Smooth muscle cell (in vitro differentiated cells): ENCODE results near the gene ANO7. TPM values are rescaled to one million over a fixed set of nuclear protein-coding genes. Genes with fewer than 3 reads are reported as not detected.

Source experiments
- DNase-seq: peaks from one replicate; lab custom pipeline; 2025; ENCODE audit not compliant: unreplicated experiment; lab: John Stamatoyannopoulos, UW
- H2AFZ ChIP-seq: fragments of 200-600 bp; sonication (generic); 2 replicates; pipeline ENCODE4 v1.6.0; 2016; ENCODE audit warnings: antibody characterized with exemption, low read depth, mild to moderate bottlenecking
- H3F3A ChIP-seq: fragments of 200-600 bp; sonication (generic); 2 replicates; pipeline ENCODE4 v1.6.0; 2017; ENCODE audit warnings: antibody characterized with exemption, low read depth
- H3K27ac ChIP-seq: fragments of 200-600 bp; sonication (generic); 2 replicates; pipeline ENCODE4 v1.5.1; 2016; ENCODE audit warnings: low read depth, mild to moderate bottlenecking
- H3K27me3 ChIP-seq: fragments of 200-600 bp; sonication (generic); 2 replicates; pipeline ENCODE4 v1.6.1; 2016; ENCODE audit warnings: low read depth, mild to moderate bottlenecking
- H3K36me3 ChIP-seq: fragments of 200-600 bp; sonication (generic); 2 replicates; pipeline ENCODE4 v1.5.1; 2016; ENCODE audit warnings: low read depth
- H3K4me1 ChIP-seq: fragments of 200-600 bp; sonication (generic); 2 replicates; pipeline ENCODE4 v1.5.1; 2016; ENCODE audit warnings: low read depth
- H3K4me2 ChIP-seq: fragments of 200-600 bp; sonication (generic); 2 replicates; pipeline ENCODE4 v1.6.0; 2016; ENCODE audit warnings: mild to moderate bottlenecking
- H3K4me3 ChIP-seq: fragments of 200-600 bp; sonication (generic); 2 replicates; pipeline ENCODE4 v1.5.1; 2016; ENCODE audit warnings: mild to moderate bottlenecking
- H3K79me2 ChIP-seq: fragments of 200-600 bp; sonication (generic); 2 replicates; pipeline ENCODE4 v1.6.0; 2016; ENCODE audit warnings: low read depth, mild to moderate bottlenecking
- H3K9ac ChIP-seq: fragments of 200-600 bp; sonication (generic); 2 replicates; pipeline ENCODE4 v1.6.0; 2016; ENCODE audit warnings: low read depth
- H3K9me3 ChIP-seq: fragments of 200-600 bp; sonication (generic); replicated peaks from 2 replicates; pipeline ENCODE4 v1.5.1; 2016; ENCODE audit warnings: low read depth
- H4K20me1 ChIP-seq: fragments of 200-600 bp; sonication (generic); 2 replicates; pipeline ENCODE4 v1.6.0; 2016; ENCODE audit warnings: low read depth
- WGBS: methylation state at CpG from one replicate; pipeline ENCODE4 v1.1.7; 2016; ENCODE audit warnings: low lambda C conversion rate; 5-methylcytosine and 5-hydroxymethylcytosine counted together
- polyA plus RNA-seq: library from polyadenylated mRNA; unstranded; fragments of >200 nt; fragmentation: Nextera tagmentation; extraction: Ambion mirVana; gene quantifications from 2 replicates; pipeline ENCODE4 v1.2.1, GENCODE V29; 2016
- total RNA-seq: library from RNA; depleted of rRNA; stranded (reverse); fragments of >200 nt; gene quantifications from 2 replicates; pipeline ENCODE4 v1.2.3, GENCODE V29; 2014
- TF ChIP-seq, protein P1 (sequence below): fragments of 200-600 bp; sonication (generic); IDR thresholded peaks from 2 replicates; pipeline ENCODE4 v1.5.1; 2017; ENCODE audit warnings: borderline replicate concordance, mild to moderate bottlenecking, antibody characterized with exemption; ENCODE audit not compliant: insufficient read depth, poor library complexity, severe bottlenecking

ANO7 gene
- total and polyA plus RNA-seq, 2 experiments from 2014 or later: 1.3 to 1.4 TPM

DNA sequence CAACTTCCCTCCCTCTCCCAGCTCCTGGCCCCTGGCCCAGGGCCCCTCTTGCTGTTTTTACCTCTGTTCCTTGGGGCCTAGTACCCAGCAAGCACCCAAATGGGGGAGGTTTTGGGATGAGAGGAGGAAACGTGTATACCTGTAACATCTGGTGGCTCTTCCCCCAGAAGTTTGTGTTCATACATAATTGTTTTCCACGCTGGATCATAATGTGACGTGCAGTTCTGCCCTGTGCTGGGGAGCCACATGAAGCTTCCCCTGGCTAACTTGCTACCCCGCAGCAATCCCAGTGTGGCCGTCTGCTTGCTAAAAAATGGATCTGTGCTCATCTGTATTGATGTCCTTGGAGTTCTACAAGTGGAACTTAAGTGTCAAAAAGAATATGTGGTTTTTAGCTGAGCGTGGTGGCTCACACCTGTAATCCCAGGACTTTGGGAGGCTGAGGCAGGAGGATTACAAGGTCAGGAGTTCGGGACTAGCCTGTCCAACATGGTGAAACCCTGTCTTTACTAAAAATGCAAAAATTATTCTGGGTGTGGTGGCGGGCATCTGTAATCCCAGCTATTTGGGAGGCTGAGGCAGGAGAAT lies 36.5 kb downstream of the ANO7 start:
- 95% methylated on average over 8 of the region's 8 CpGs for WGBS

DNA sequence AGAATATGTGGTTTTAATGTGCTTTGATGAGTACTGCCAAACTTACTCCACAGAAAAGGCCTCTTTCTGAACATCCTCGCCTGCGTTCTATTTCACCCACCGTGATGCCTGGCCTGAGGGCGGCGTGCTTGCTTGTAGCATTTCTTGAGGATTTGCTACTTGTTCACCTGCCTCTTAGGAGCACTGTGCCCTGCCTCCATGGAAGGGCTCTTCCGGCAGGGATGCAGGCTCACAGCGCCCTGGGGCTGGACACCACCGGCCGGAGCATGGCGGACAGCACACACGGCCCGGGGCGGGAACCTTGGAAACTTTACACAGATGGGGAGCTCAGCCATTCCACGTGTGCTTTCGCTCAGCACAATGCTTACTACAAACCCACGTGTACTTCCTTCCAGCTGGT lies 37.1 kb downstream of the ANO7 start:
- Histone ChIP-seq H3K79me2 (peaks cover 1% of the 10 kb centered on the region), H3K27me3 (no peaks in the 10 kb centered on the region), H3K4me2 (no peak overlapping the region), H3K4me3 (no peak overlapping the region), H2AFZ (no peak overlapping the region), H3K9me3 (no peaks in the 10 kb centered on the region), H4K20me1 (peaks cover 93% of the 10 kb centered on the region), H3K4me1 (no peaks in the 10 kb centered on the region), H3F3A (peaks cover 46% of the 10 kb centered on the region), H3K36me3 (no peaks in the 10 kb centered on the region), H3K27ac (no peak overlapping the region), H3K9ac (no peak overlapping the region)
- WGBS: 95% methylated on average over 16 of the region's 16 CpGs
- TF ChIP-seq, protein P1, sequence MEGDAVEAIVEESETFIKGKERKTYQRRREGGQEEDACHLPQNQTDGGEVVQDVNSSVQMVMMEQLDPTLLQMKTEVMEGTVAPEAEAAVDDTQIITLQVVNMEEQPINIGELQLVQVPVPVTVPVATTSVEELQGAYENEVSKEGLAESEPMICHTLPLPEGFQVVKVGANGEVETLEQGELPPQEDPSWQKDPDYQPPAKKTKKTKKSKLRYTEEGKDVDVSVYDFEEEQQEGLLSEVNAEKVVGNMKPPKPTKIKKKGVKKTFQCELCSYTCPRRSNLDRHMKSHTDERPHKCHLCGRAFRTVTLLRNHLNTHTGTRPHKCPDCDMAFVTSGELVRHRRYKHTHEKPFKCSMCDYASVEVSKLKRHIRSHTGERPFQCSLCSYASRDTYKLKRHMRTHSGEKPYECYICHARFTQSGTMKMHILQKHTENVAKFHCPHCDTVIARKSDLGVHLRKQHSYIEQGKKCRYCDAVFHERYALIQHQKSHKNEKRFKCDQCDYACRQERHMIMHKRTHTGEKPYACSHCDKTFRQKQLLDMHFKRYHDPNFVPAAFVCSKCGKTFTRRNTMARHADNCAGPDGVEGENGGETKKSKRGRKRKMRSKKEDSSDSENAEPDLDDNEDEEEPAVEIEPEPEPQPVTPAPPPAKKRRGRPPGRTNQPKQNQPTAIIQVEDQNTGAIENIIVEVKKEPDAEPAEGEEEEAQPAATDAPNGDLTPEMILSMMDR: no peak
- DNase-seq: no peak

More for the DNA sequence above, 36.5 kb downstream of the ANO7 start:
- Histone ChIP-seq H2AFZ (no peak overlapping the region), H3K27me3 (no peaks in the 10 kb centered on the region), H3K4me3 (no peak overlapping the region), H3K9me3 (no peaks in the 10 kb centered on the region), H3K9ac (no peak overlapping the region), H3K36me3 (no peaks in the 10 kb centered on the region), H4K20me1 (peaks cover 87% of the 10 kb centered on the region), H3F3A (peaks cover 41% of the 10 kb centered on the region), H3K4me2 (no peak overlapping the region), H3K27ac (no peak overlapping the region), H3K79me2 (peaks cover 7% of the 10 kb centered on the region), H3K4me1 (no peaks in the 10 kb centered on the region)
- TF ChIP-seq, protein P1: no peak
- DNase-seq: no peak

DNA sequence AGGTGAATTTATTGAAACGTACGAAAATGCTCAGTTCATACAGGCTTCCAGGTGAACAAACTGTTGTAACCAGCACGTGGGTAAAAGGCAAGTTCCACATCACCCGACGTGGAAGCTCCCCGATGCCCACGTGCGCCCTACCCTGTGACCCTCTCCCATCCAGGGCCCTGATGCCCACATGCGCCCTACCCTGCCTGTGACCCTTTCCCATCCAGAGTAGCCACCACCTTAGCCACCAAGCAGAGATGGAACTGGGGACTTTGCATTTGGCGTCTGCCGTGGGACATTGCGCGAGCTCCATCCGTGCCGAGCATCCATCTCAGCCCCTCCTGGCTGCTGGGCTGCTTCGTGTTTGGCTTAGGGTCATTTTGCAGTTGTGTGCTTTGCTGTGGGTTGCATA lies 37.5 kb downstream of the ANO7 start:
- H3K27me3 ChIP-seq: no peaks in the 10 kb centered on the region
- H4K20me1 ChIP-seq: peaks cover 97% of the 10 kb centered on the region
- H3K4me2 ChIP-seq: no peak overlapping the region
- 95% methylated on average over 16 of the region's 16 CpGs for WGBS
- H3K9me3 ChIP-seq: no peaks in the 10 kb centered on the region
- no peak overlapping the region for H3K4me3 ChIP-seq
- H3F3A ChIP-seq: peaks cover 50% of the 10 kb centered on the region
- no peak overlapping the region for H3K9ac ChIP-seq
- no peak for DNase-seq
- H3K27ac ChIP-seq: no peak overlapping the region
- no peak overlapping the region for H2AFZ ChIP-seq
- H3K4me1 ChIP-seq: no peaks in the 10 kb centered on the region
- no peaks in the 10 kb centered on the region for H3K36me3 ChIP-seq
- H3K79me2 ChIP-seq: no peaks in the 10 kb centered on the region
- TF ChIP-seq, protein P1: no peak
